IMR-90 (cell line): Measurements from ENCODE around the gene KIF3A. TPM values are rescaled to one million over a fixed set of nuclear protein-coding genes. Genes with fewer than 3 reads are reported as not detected.

ENCODE experiments used
- ATAC-seq: fragments of 200-7000 bp; cut with Tn5 transposase; 2 replicates; pipeline ENCODE4 v1.9.1; 2020; ENCODE audit warnings: low read depth, mild to moderate bottlenecking, moderate library complexity
- BruUV-seq: library from RNA; stranded (reverse); fragments of 400-500 nt; replicated peaks from 2 replicates; lab custom pipeline; 2021; lab: Mats Ljungman, UMichigan
- CTCF ChIA-PET: fragments of 300-600 bp; formaldehyde crosslinking; extraction: SDS; loops from one replicate; lab custom pipeline; 2021; ENCODE audit warnings: antibody characterized with exemption; lab: Yijun Ruan, JAX
- POLR2A ChIA-PET: fragments of 300-600 bp; sonication (Branson Sonifier 250); formaldehyde crosslinking; loops from one replicate; lab custom pipeline; 2022; ENCODE audit warnings: antibody characterized with exemption; ENCODE audit not compliant: unreplicated experiment; lab: Charles Lee
- DNase-seq: peaks from one replicate; pipeline ENCODE4 v3.0.0; 2013
- H2AFZ ChIP-seq: replicated peaks from 2 replicates; pipeline ENCODE3; 2013; ENCODE audit warnings: low read length, mild to moderate bottlenecking; ENCODE audit not compliant: poor library complexity
- H2AK5ac ChIP-seq: 2 replicates; pipeline ENCODE4 v1.6.1; 2013; ENCODE audit warnings: low read depth, low read length, inconsistent platforms
- H2AK9ac ChIP-seq: replicated peaks from 2 replicates; pipeline ENCODE3; 2013; ENCODE audit warnings: mild to moderate bottlenecking, low read depth, low read length, moderate library complexity; ENCODE audit not compliant: poor library complexity
- H2BK120ac ChIP-seq: 2 replicates; pipeline ENCODE4 v1.6.1; 2013; ENCODE audit warnings: low read depth, low read length, inconsistent platforms
- H2BK15ac ChIP-seq: 3 replicates; pipeline ENCODE4 v1.6.1; 2013; ENCODE audit warnings: low read depth, low read length, inconsistent platforms
- H2BK20ac ChIP-seq: 2 replicates; pipeline ENCODE4 v1.6.1; 2013; ENCODE audit warnings: low read depth, mild to moderate bottlenecking, inconsistent platforms, low read length, moderate library complexity
- H2BK5ac ChIP-seq: 2 replicates; pipeline ENCODE4 v1.6.1; 2013; ENCODE audit warnings: mild to moderate bottlenecking, low read depth, low read length, inconsistent platforms; ENCODE audit not compliant: poor library complexity, severe bottlenecking
- H3K14ac ChIP-seq: replicated peaks from 2 replicates; pipeline ENCODE4 v1.6.1; 2013; ENCODE audit warnings: low read depth, low read length, inconsistent platforms
- H3K18ac ChIP-seq: 2 replicates; pipeline ENCODE4 v1.6.1; 2013; ENCODE audit warnings: low read depth, low read length, control low read depth
- H3K23ac ChIP-seq: 2 replicates; pipeline ENCODE4 v1.6.1; 2013; ENCODE audit warnings: low read depth, low read length, inconsistent platforms
- H3K27ac ChIP-seq: 2 replicates; pipeline ENCODE4 v1.5.1; 2013; ENCODE audit warnings: mild to moderate bottlenecking, control low read depth, low read length; ENCODE audit not compliant: insufficient read depth
- H3K27me3 ChIP-seq: 2 replicates; pipeline ENCODE4 v1.6.1; 2013; ENCODE audit warnings: low read length; ENCODE audit not compliant: control insufficient read depth, insufficient read depth
- H3K36me3 ChIP-seq: 2 replicates; pipeline ENCODE4 v1.6.1; 2013; ENCODE audit warnings: low read length, mixed read lengths; ENCODE audit not compliant: control insufficient read depth, insufficient read depth
- H3K4ac ChIP-seq: 2 replicates; pipeline ENCODE4 v1.6.1; 2013; ENCODE audit warnings: low read depth, low read length, inconsistent platforms
- H3K4me1 ChIP-seq: 2 replicates; pipeline ENCODE4 v1.6.1; 2013; ENCODE audit warnings: low read length, mixed read lengths; ENCODE audit not compliant: control insufficient read depth, insufficient read depth
- H3K4me2 ChIP-seq: 2 replicates; pipeline ENCODE4 v1.6.1; 2013; ENCODE audit warnings: low read depth, mild to moderate bottlenecking, control low read depth, low read length, moderate library complexity
- H3K4me3 ChIP-seq: 2 replicates; pipeline ENCODE4 v1.5.1; 2013; ENCODE audit warnings: low read depth, mild to moderate bottlenecking, control low read depth, low read length, moderate library complexity; ENCODE audit not compliant: insufficient read depth
- H3K56ac ChIP-seq: 2 replicates; pipeline ENCODE4 v1.6.1; 2013; ENCODE audit warnings: low read length, inconsistent platforms; ENCODE audit not compliant: insufficient read depth; ENCODE audit errors: extremely low read depth
- H3K79me1 ChIP-seq, 2 experiments: 2 replicates each; pipeline ENCODE4 v1.6.1; 2013; ENCODE audit warnings: low read length in 2 of 2, inconsistent platforms in 1 of 2, low read depth in 1 of 2
- H3K9ac ChIP-seq: 2 replicates; pipeline ENCODE4 v1.6.1; 2013; ENCODE audit warnings: low read depth, low read length, control low read depth
- H3K9me1 ChIP-seq: 2 replicates; pipeline ENCODE4 v1.6.1; 2013; ENCODE audit warnings: low read length, inconsistent platforms; ENCODE audit not compliant: insufficient read depth
- H3K9me3 ChIP-seq: 2 replicates; pipeline ENCODE4 v1.6.1; 2013; ENCODE audit warnings: low read length; ENCODE audit not compliant: control insufficient read depth, insufficient read depth
- H4K20me1 ChIP-seq: 2 replicates; pipeline ENCODE4 v1.6.1; 2013; ENCODE audit warnings: low read length, inconsistent platforms; ENCODE audit not compliant: insufficient read depth
- H4K5ac ChIP-seq: 2 replicates; pipeline ENCODE4 v1.6.1; 2013; ENCODE audit warnings: mild to moderate bottlenecking, low read depth, low read length, control low read depth
- H4K8ac ChIP-seq, 2 experiments: 2 replicates each; pipeline ENCODE4 v1.6.1; 2013; ENCODE audit warnings: low read depth in 2 of 2, low read length in 2 of 2, control low read depth in 1 of 2, inconsistent platforms in 1 of 2
- H4K91ac ChIP-seq: 2 replicates; pipeline ENCODE4 v1.6.1; 2013; ENCODE audit warnings: low read depth, low read length, inconsistent platforms; ENCODE audit not compliant: insufficient read depth
- CEBPB ChIP-seq: IDR thresholded peaks from 2 replicates; pipeline ENCODE4 v1.6.1; 2012; ENCODE audit warnings: low read depth, low read length, improper control_type of control experiment
- CHD1 ChIP-seq: IDR thresholded peaks from 2 replicates; pipeline ENCODE4 v1.6.1; 2012; ENCODE audit warnings: low read depth, low read length, improper control_type of control experiment
- CTCF ChIP-seq: conservative IDR thresholded peaks from 2 replicates; pipeline ENCODE4 v1.5.1; 2012; ENCODE audit warnings: mild to moderate bottlenecking, low read depth, low read length, improper control_type of control experiment
- ELK1 ChIP-seq: fragments of 150-350 bp; IDR thresholded peaks from 2 replicates; pipeline ENCODE4 v1.6.1; 2016; ENCODE audit warnings: low read depth, mild to moderate bottlenecking, low read length, moderate library complexity, borderline replicate concordance
- MAZ ChIP-seq: IDR thresholded peaks from 2 replicates; pipeline ENCODE4 v1.6.1; 2012; ENCODE audit warnings: low read depth, mild to moderate bottlenecking, low read length, improper control_type of control experiment, moderate library complexity, borderline replicate concordance
- MXI1 ChIP-seq: IDR thresholded peaks from 2 replicates; pipeline ENCODE4 v1.6.1; 2012; ENCODE audit warnings: low read depth, mild to moderate bottlenecking, low read length, moderate library complexity, borderline replicate concordance
- NFE2L2 ChIP-seq: fragments of 150-350 bp; IDR thresholded peaks from 2 replicates; pipeline ENCODE4 v1.6.1; 2016; ENCODE audit warnings: low read depth, mild to moderate bottlenecking, low read length
- POLR2A ChIP-seq: IDR thresholded peaks from 2 replicates; pipeline ENCODE4 v1.6.1; 2012; ENCODE audit warnings: mild to moderate bottlenecking, low read depth, low read length
- RCOR1 ChIP-seq: IDR thresholded peaks from 2 replicates; pipeline ENCODE4 v1.6.1; 2012; ENCODE audit warnings: mild to moderate bottlenecking, low read length, improper control_type of control experiment; ENCODE audit not compliant: insufficient replicate concordance
- SMC3 ChIP-seq: fragments of 150-350 bp; IDR thresholded peaks from 2 replicates; pipeline ENCODE4 v1.6.1; 2016; ENCODE audit warnings: low read depth, mild to moderate bottlenecking, antibody characterized with exemption, low read length, moderate library complexity
- WGBS, 2 experiments: methylation state at CpG; one replicate each; pipeline versions ENCODE4 v1.1.5 to v1.1.7; 2013; ENCODE audit warnings: missing lambda C conversion rate in 2 of 2; ENCODE audit not compliant: insufficient read length in 1 of 2; ENCODE audit errors: extremely low coverage in 2 of 2; 5-methylcytosine and 5-hydroxymethylcytosine counted together
- dilution Hi-C: fragments of 300-500 bp; cut with HindIII; formaldehyde crosslinking; loops from one replicate; pipeline ENCODE4 v1.14.3; 2018; ENCODE audit warnings: low sequenced_read_pairs; ENCODE audit not compliant: unreplicated experiment
- in situ Hi-C: fragments of 300-500 bp; cut with MboI; formaldehyde crosslinking; loops from 3 replicates; pipeline ENCODE4 v1.14.3; 2019; ENCODE audit warnings: low sequenced_read_pairs, inconsistent platforms, mixed read lengths
- intact Hi-C: fragments of 100-400 bp; cut with micrococcal nuclease; formaldehyde crosslinking; loops from 2 replicates; pipeline ENCODE4 v1.10.0; 2022
- polyA plus RNA-seq, 3 experiments: library from polyadenylated mRNA; depleted of rRNA; stranded (reverse); fragments of >200 nt; gene quantifications; 2 replicates each; pipeline ENCODE4 v1.2.3, GENCODE V29; 2012; ENCODE audit warnings: low replicate concordance in 1 of 3
- total RNA-seq: library from RNA; depleted of rRNA; stranded (reverse); fragments of >200 nt; gene quantifications from 2 replicates; pipeline ENCODE4 v1.2.3, GENCODE V29; 2012

The KIF3A gene
- total and polyA plus RNA-seq, 2 of the 4 experiments (the other 2 are of a cell fraction): 4.3 to 4.5 TPM

- Histone ChIP-seq H2BK20ac (no peak overlapping the region), H4K91ac (no peak overlapping the region), H3K9me3 (no peaks in the 10 kb centered on the region), H3K4me2 (no peak overlapping the region), H3K9me1 (no peaks in the 10 kb centered on the region), H4K20me1 (no peaks in the 10 kb centered on the region), H3K9ac (no peak overlapping the region), H3K56ac (no peak overlapping the region), H2BK120ac (no peak overlapping the region), H2BK15ac (no peak overlapping the region), H2AK9ac (no peak overlapping the region), H3K4me3 (no peak overlapping the region), H2AK5ac (no peak overlapping the region), H3K27ac (no peak overlapping the region), H2BK5ac (no peak overlapping the region), H4K5ac (no peak overlapping the region), H3K18ac (no peak overlapping the region), H3K36me3 (peaks cover 27% of the 10 kb centered on the region), H3K27me3 (no peaks in the 10 kb centered on the region), H3K14ac (no peak overlapping the region), H3K23ac (no peak overlapping the region), H4K8ac (no peak overlapping the region), H3K4me1 (peaks cover 2% of the 10 kb centered on the region; the same call in 1 of the 2 replicates), H3K79me1 (no peaks in the 10 kb centered on the region), H3K4ac (no peak overlapping the region), H2AFZ (no peak overlapping the region)
- no peak for TF ChIP-seq CHD1
- no peak for TF ChIP-seq SMC3
- TF ChIP-seq CTCF: no peak
- no peak for TF ChIP-seq ELK1
- TF ChIP-seq CEBPB: no peak
- no peak for TF ChIP-seq POLR2A
- TF ChIP-seq NFE2L2: no peak
- no peak for TF ChIP-seq MXI1
- TF ChIP-seq MAZ: no peak
- TF ChIP-seq RCOR1: no peak
- dilution Hi-C loops: no loop called here
- in situ Hi-C loops: no loop called here
- intact Hi-C loops: loop anchor here (5.0 kb wide), 1 partner anchor 106 kb away; no protein-coding TSS in a partner anchor
- DNase-seq (no peak), ATAC-seq (no peak)
- 83% methylated on average over 1 of the region's 5 CpGs; no CpG with 5 or more reads in 1 of the 2 experiments for WGBS, 2 experiments
- ChIA-PET POLR2A (no interaction called here), CTCF (no interaction called here)
- TSS peak; percentile 61 for BruUV-seq
Measured at GRCh38 chr5:132756542-132756941, 19.2 kb upstream of the KIF3A start.
